Esophagus muscularis mucosa (tissue), 4 donors: ENCODE data around the gene NOL11. TPM values are rescaled to one million over a fixed set of nuclear protein-coding genes. Genes with fewer than 3 reads are reported as not detected.

Source experiments
- DNase-seq: peaks from one replicate; pipeline ENCODE4 v3.0.0-alpha.2; 2017; ENCODE audit errors: extremely low spot score
- H3K27ac ChIP-seq, 4 donors: fragments of 200-600 bp; sonication (generic); replicated peaks in 1 of 4; 1 replicate in 3 of 4; 2 replicates in 1 of 4; pipeline ENCODE4 v1.5.1; 2016 to 2019; ENCODE audit warnings: mild to moderate bottlenecking in 1 of 4
- H3K27me3 ChIP-seq, 4 donors: fragments of 200-600 bp; sonication (generic); one replicate each; pipeline versions ENCODE4 v1.5.1 to v1.6.0; 2016 to 2019
- H3K36me3 ChIP-seq, 4 donors: fragments of 200-600 bp; sonication (generic); one replicate each; pipeline ENCODE4 v1.5.1; 2016 to 2019
- H3K4me1 ChIP-seq, 4 donors: fragments of 200-600 bp; sonication (generic); one replicate each; pipeline ENCODE4 v1.5.1; 2016 to 2019
- H3K4me3 ChIP-seq, 4 donors: fragments of 200-600 bp; sonication (generic); 1 replicate in 2 of 4; 2 replicates in 2 of 4; pipeline ENCODE4 v1.5.1; 2016 to 2019; ENCODE audit warnings: mild to moderate bottlenecking in 4 of 4, moderate library complexity in 1 of 4
- H3K9me3 ChIP-seq, 4 donors: fragments of 200-600 bp; sonication (generic); 1 replicate in 3 of 4; 2 replicates in 1 of 4; pipeline ENCODE4 v1.5.1; 2016 to 2019
- EP300 ChIP-seq: sonication (generic); formaldehyde crosslinking; IDR thresholded peaks from one replicate; pipeline ENCODE4 v1.6.1; 2017; ENCODE audit warnings: antibody characterized with exemption
- POLR2A ChIP-seq: fragments of 450-650 bp; IDR thresholded peaks from one replicate; pipeline ENCODE4 v1.6.1; 2017; ENCODE audit warnings: antibody characterized with exemption, moderate library complexity, mild to moderate bottlenecking, low read depth
- POLR2AphosphoS5 ChIP-seq, 2 donors: sonication (generic); formaldehyde crosslinking; IDR thresholded peaks; one replicate each; pipeline ENCODE4 v1.6.1; 2017; ENCODE audit warnings: antibody characterized with exemption in 2 of 2
- WGBS: methylation state at CpG from one replicate; pipeline ENCODE4 v1.1.5; 2018; 5-methylcytosine and 5-hydroxymethylcytosine counted together
- intact Hi-C: fragments of 100-400 bp; cut with DNase I; formaldehyde crosslinking; loops from one replicate; pipeline ENCODE4 v1.15.1; 2023
- small RNA-seq, 3 donors: library from RNA; depleted of rRNA; stranded (forward); fragments of <200 nt; gene quantifications; one replicate each; pipeline ENCODE3, GENCODE V24; 2016
- total RNA-seq, 4 donors: library from RNA; depleted of rRNA; stranded (reverse); fragments of >200 nt; gene quantifications; one replicate each; pipeline versions ENCODE4 v1.1.0 to v1.2.1, GENCODE V29; 2016
- TF ChIP-seq, protein P1 (sequence below), 3 experiments: fragments of 200-600 bp in 2 of 3; fragments of 450-650 bp in 1 of 3; sonication (generic) in 2 of 3; IDR thresholded peaks; one replicate each; pipeline ENCODE4 v1.5.1; 2017 to 2019; ENCODE audit warnings: antibody characterized with exemption in 3 of 3, mild to moderate bottlenecking in 2 of 3, moderate library complexity in 1 of 3

Gene NOL11
- total RNA-seq, 4 donors from 2014 or later = 16.0 to 23.3 (median 21.3) TPM

DNA sequence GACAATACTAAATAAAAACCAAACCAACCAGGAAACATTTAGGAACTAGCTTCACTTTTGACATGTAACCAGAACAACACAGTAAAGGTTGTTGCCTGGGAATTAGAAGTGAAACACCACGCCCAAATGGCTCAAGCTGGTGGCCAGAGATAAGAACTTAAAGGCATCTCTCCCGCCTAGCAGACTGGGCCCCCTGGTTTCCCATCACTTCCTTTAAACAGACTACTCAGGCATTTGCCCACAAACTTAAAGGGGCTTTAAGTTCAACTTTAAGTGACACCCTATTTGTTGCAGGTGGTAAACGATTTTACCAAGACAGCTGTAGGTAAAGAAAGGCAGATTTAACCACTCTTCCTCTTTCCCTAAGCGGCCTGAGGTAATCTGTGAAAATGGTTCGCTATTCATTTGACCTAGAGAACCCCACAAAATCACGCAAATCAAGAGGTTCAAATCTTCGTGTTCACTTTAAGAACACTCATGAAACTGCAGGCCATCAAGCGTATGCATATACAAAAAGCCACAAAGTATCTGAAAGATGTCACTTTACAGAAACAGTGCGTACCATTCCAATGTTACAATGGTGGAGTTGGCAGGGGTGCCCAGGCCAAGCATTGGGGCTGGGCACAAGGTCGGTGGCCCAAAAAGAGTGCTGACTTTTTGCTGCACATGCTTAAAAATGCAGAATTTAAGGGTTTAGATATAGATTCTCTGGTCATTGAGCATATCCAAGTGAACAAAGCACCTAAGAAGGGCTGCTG is 66.8 kb downstream of the NOL11 start:
- TF ChIP-seq EP300 (no peak), POLR2AphosphoS5 (IDR thresholded peaks at IDR 0.05) (peak in 1 of 2 donors; percentile 27)
- H3K36me3 ChIP-seq = no peaks in the 10 kb centered on the region
- no peak overlapping the region for H3K27ac ChIP-seq
- H3K27me3 ChIP-seq = no peaks in the 10 kb centered on the region
- H3K4me1 ChIP-seq = peaks cover 0 to 2% (median 2%) of the 10 kb centered on the region in 4 donors
- DNase-seq = no peak
- no peaks in the 10 kb centered on the region for H3K9me3 ChIP-seq
- no peak overlapping the region for H3K4me3 ChIP-seq
- 67% methylated on average over 10 of the region's 10 CpGs for WGBS
- intact Hi-C loops = no loop called here

DNA sequence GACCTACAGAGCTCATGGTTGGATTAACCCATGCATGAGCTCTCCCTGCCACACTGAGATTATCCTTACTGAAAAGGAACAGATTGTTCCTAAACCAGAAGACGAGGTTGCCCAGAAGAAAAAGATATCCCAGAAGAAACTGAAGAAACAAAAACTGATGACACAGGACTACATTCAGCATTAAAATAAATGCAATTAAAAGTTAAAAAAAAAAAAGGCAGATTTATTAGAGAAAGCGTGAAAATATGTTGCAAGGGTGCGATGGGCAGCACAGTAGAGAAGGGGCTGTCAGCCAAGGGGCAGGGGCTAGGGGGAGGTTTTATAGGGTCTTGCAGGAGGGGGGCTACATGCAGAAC is 67.4 kb downstream of the NOL11 start:
- no peak for TF ChIP-seq POLR2A
- no peak for TF ChIP-seq EP300
- no peak for TF ChIP-seq POLR2AphosphoS5 (IDR thresholded peaks at IDR 0.05)
- Histone ChIP-seq H3K9me3 (no peaks in the 10 kb centered on the region), H3K27me3 (no peaks in the 10 kb centered on the region), H3K36me3 (no peaks in the 10 kb centered on the region), H3K4me1 (no peaks in the 10 kb centered on the region), H3K27ac (no peak overlapping the region), H3K4me3 (no peak overlapping the region)
- no peak for DNase-seq
- intact Hi-C loops = no loop called here
- WGBS = 86% methylated on average over 3 of the region's 3 CpGs

DNA sequence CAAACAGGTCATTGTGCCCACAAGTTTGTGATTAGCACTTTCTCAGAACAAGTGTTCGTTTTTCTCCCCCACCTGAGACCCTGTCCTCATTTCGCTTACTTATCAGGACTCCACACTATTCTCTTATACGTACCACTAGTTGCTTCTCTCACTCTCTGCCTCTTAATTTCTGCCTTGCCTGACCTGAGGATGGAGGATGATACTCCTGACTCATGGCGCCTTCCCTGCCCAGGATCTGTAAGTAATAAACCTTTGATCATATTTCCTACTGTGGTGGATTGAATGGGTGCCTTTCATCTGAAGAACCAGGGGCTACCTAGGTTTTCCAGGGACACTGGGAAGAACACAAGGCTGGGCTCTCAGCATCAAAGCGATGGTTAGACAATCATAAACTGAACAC is 67.8 kb downstream of the NOL11 start:
- Histone ChIP-seq H3K4me1 (no peaks in the 10 kb centered on the region), H3K9me3 (no peaks in the 10 kb centered on the region), H3K27me3 (no peaks in the 10 kb centered on the region), H3K27ac (no peak overlapping the region), H3K4me3 (no peak overlapping the region), H3K36me3 (no peaks in the 10 kb centered on the region)
- no peak for DNase-seq
- no peak for TF ChIP-seq POLR2A
- no peak for TF ChIP-seq POLR2AphosphoS5 (IDR thresholded peaks at IDR 0.05)
- TF ChIP-seq, protein P1, sequence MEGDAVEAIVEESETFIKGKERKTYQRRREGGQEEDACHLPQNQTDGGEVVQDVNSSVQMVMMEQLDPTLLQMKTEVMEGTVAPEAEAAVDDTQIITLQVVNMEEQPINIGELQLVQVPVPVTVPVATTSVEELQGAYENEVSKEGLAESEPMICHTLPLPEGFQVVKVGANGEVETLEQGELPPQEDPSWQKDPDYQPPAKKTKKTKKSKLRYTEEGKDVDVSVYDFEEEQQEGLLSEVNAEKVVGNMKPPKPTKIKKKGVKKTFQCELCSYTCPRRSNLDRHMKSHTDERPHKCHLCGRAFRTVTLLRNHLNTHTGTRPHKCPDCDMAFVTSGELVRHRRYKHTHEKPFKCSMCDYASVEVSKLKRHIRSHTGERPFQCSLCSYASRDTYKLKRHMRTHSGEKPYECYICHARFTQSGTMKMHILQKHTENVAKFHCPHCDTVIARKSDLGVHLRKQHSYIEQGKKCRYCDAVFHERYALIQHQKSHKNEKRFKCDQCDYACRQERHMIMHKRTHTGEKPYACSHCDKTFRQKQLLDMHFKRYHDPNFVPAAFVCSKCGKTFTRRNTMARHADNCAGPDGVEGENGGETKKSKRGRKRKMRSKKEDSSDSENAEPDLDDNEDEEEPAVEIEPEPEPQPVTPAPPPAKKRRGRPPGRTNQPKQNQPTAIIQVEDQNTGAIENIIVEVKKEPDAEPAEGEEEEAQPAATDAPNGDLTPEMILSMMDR (IDR thresholded peaks at IDR 0.05) = no peak
- TF ChIP-seq EP300 = no peak
- WGBS = 95% methylated on average over 5 of the region's 5 CpGs
- intact Hi-C loops = no loop called here

Small RNA genes within 50 kb of the gene (small RNA-seq; reads per million reads assigned to genes)
- 0.50 to 2.0 (median 0.93) reads per million in 3 donors for gene SNORA38B

Other genes with a start within 250 kb of the NOL11 start
- 10 to 100 TPM; 60.3 to 77.7 (median 74.2) TPM for gene BPTF, start 107.6 kb downstream of the NOL11 start, total RNA-seq